Keratinocyte (primary cell): ENCODE results near the gene HKDC1.

Experiments
- CTCF ChIP-seq, 3 experiments: IDR thresholded peaks in 1 of 3; conservative IDR thresholded peaks in 1 of 3; optimal IDR thresholded peaks in 1 of 3; 2 replicates in 2 of 3; 3 replicates in 1 of 3; pipeline versions ENCODE3 to v1.5.1; 2011; ENCODE audit warnings: low read length in 3 of 3, mild to moderate bottlenecking in 3 of 3, moderate library complexity in 2 of 3, control low read depth in 1 of 3, inconsistent platforms in 1 of 3; ENCODE audit not compliant: insufficient read depth in 2 of 3; ENCODE audit errors: extremely low read depth in 1 of 3
- EZH2 ChIP-seq: IDR thresholded peaks from one replicate; pipeline ENCODE4 v1.6.1; 2012; ENCODE audit warnings: inconsistent platforms, mild to moderate bottlenecking, low read length, moderate library complexity

GRCh38 chr10:69306421-69306820 lies 86.3 kb downstream of the HKDC1 start:
- TF ChIP-seq CTCF (optimal IDR thresholded peaks at IDR 0.05 in 1 of 3, IDR thresholded peaks at IDR 0.05 in 1 of 3, conservative IDR thresholded peaks at IDR 0.05 in 1 of 3; ENCODE audit: extremely low read depth in 1 of 3, insufficient read depth in 2 of 3, low read length in 3 of 3) (no peak), EZH2 (no peak)
